Heart left ventricle (tissue), 13 donors: ENCODE measurements around the gene ASAP2.

Source experiments
- CTCF ChIP-seq, 12 donors: fragments of 200-600 bp; sonication (generic) in 4 of 12; IDR thresholded peaks; one replicate each; pipeline versions ENCODE4 v1.5.0 to v1.8.0; 2018 to 2022; ENCODE audit warnings: antibody characterized with exemption in 12 of 12, mild to moderate bottlenecking in 5 of 12
- POLR2A ChIP-seq, 2 donors: fragments of 450-650 bp; IDR thresholded peaks; one replicate each; pipeline ENCODE4 v1.6.1; 2017; ENCODE audit warnings: antibody characterized with exemption in 2 of 2, mild to moderate bottlenecking in 2 of 2, moderate library complexity in 2 of 2
- donor health status: ischemic (EF 13 %, LVEDD 7.1; RV severe dilation, severe dysfunction).
- donor health status: DM: no; HTN: yes; CAD: no.
- donor health status: DM: no; HTN: no; CAD: no.
- donor health status: ischemic (EF 25% LVEDD 6.9; RV normal size, moderate dysfunction).
- donor health status: ischemic (EF 25% LVEDD 5.7; RV mildly dilated, moderate dysfunction).
- donor health status: ischemic (EF 35%, LVEDD 5.7; RV mildly dilated, moderate dysfunction).
- donor health status: nonischemic (EF 11% LVEDD 7.7; RV severe dilation, severe dysfunction).
- donor health status: DM: yes; HTN: yes; CAD: no.
- donor health status: PGD.
- donor health status: ischemic (EF 29% LVEDD 5.4; RV normal size, mild dysfunction).
- donor health status: nonischemic (EF 23%, LVEDD 6.1; RV moderate dilation, normal function).

- TF ChIP-seq CTCF (IDR thresholded peaks at IDR 0.05) = no peak
- no peak for TF ChIP-seq POLR2A (IDR thresholded peaks at IDR 0.05)
These were observed 45.4 kb downstream of the ASAP2 start for GRCh38 chr2:9252002-9252357.
